ENCODE results near the gene FGF7.

FGF7 gene

GRCh38 chr15:49456166-49456565 is 33.1 kb downstream of the FGF7 start:
- TF ChIP-seq ESRRG (CRISPR knock-in tag; IDR thresholded peaks at IDR 0.05) (no peak), ISL1 (CRISPR knock-in tag; IDR thresholded peaks at IDR 0.05) (peak; percentile 68)

GRCh38 chr15:49458145-49458544 is 35.1 kb downstream of the FGF7 start:
- no peak for ATAC-seq
- TF ChIP-seq ZFP30 (CRISPR knock-in tag; IDR thresholded peaks at IDR 0.05), result no peak
- TF ChIP-seq ARNTL (CRISPR knock-in tag; IDR thresholded peaks at IDR 0.05; ENCODE audit: borderline replicate concordance, low read depth), result no peak
- no peak for TF ChIP-seq ZNF70 (CRISPR knock-in tag; IDR thresholded peaks at IDR 0.05)

More at GRCh38 chr15:49456166-49456565, 33.1 kb downstream of the FGF7 start:
- no peak for ATAC-seq

- TF ChIP-seq SNAI2 (CRISPR knock-in tag; IDR thresholded peaks at IDR 0.05) (no peak), TCF4 (CRISPR knock-in tag; IDR thresholded peaks at IDR 0.05; ENCODE audit: borderline replicate concordance) (peak; percentile 37; the same call in 1 of the 2 replicates), GLIS3 (CRISPR knock-in tag; IDR thresholded peaks at IDR 0.05) (no peak), ZNF70 (CRISPR knock-in tag; IDR thresholded peaks at IDR 0.05) (no peak), CSRNP3 (CRISPR knock-in tag; IDR thresholded peaks at IDR 0.05) (no peak)
- no peak for ATAC-seq
Observed at GRCh38 chr15:49460411-49460941, 37.4 kb downstream of the FGF7 start.

GRCh38 chr15:49462232-49462844 is 39.3 kb downstream of the FGF7 start:
- ATAC-seq, result no peak
- no peak for TF ChIP-seq ESRRG (CRISPR knock-in tag; IDR thresholded peaks at IDR 0.05)
- TF ChIP-seq ISL1 (CRISPR knock-in tag; IDR thresholded peaks at IDR 0.05), result peak; percentile 76

- no peak for ATAC-seq
- TF ChIP-seq ZNF565 (CRISPR knock-in tag; conservative IDR thresholded peaks at IDR 0.05; ENCODE audit: low read depth) (no peak), PATZ1 (CRISPR knock-in tag; IDR thresholded peaks at IDR 0.05; ENCODE audit: borderline replicate concordance) (no peak), GLIS3 (CRISPR knock-in tag; IDR thresholded peaks at IDR 0.05) (peak; percentile 87; the same call in 1 of the 2 replicates), ISL1 (CRISPR knock-in tag; IDR thresholded peaks at IDR 0.05) (peak; percentile 78), TOX (CRISPR knock-in tag; IDR thresholded peaks at IDR 0.05; ENCODE audit: borderline replicate concordance) (no peak), BACH2 (CRISPR knock-in tag; IDR thresholded peaks at IDR 0.05; ENCODE audit: borderline replicate concordance) (no peak), ESRRG (CRISPR knock-in tag; IDR thresholded peaks at IDR 0.05) (0 out of 2 replicates have a peak, but pooled peaks have one; percentile 41), ARNTL (CRISPR knock-in tag; IDR thresholded peaks at IDR 0.05; ENCODE audit: borderline replicate concordance, low read depth) (0 out of 2 replicates have a peak, but pooled peaks have one; percentile 36), CSRNP3 (CRISPR knock-in tag; IDR thresholded peaks at IDR 0.05) (peak; percentile 94), TSHZ2 (CRISPR knock-in tag; IDR thresholded peaks at IDR 0.05) (peak; percentile 100), ZC3H10 (CRISPR knock-in tag; IDR thresholded peaks at IDR 0.05) (no peak), TCF4 (CRISPR knock-in tag; IDR thresholded peaks at IDR 0.05; ENCODE audit: borderline replicate concordance) (peak; percentile 100), ZNF70 (CRISPR knock-in tag; IDR thresholded peaks at IDR 0.05) (0 out of 2 replicates have a peak, but pooled peaks have one; percentile 35), ZFP30 (CRISPR knock-in tag; IDR thresholded peaks at IDR 0.05) (no peak), CREB5 (CRISPR knock-in tag; IDR thresholded peaks at IDR 0.05; ENCODE audit: low read depth) (peak; percentile 61; the same call in 1 of the 2 replicates), CSDC2 (CRISPR knock-in tag; IDR thresholded peaks at IDR 0.05) (no peak), SNAI2 (CRISPR knock-in tag; IDR thresholded peaks at IDR 0.05) (peak; percentile 69; the same call in 1 of the 2 replicates), PPARA (CRISPR knock-in tag; IDR thresholded peaks at IDR 0.05; ENCODE audit: borderline replicate concordance) (no peak), ZFP3 (CRISPR knock-in tag; IDR thresholded peaks at IDR 0.05) (no peak), OSR1 (CRISPR knock-in tag; IDR thresholded peaks at IDR 0.05) (no peak), ZNF8 (CRISPR knock-in tag; IDR thresholded peaks at IDR 0.05) (no peak), RARB (CRISPR knock-in tag; IDR thresholded peaks at IDR 0.05) (no peak), POU6F1 (CRISPR knock-in tag; IDR thresholded peaks at IDR 0.05; ENCODE audit: borderline replicate concordance, low read depth) (no peak)
Observed at GRCh38 chr15:49464522-49464921, 41.5 kb downstream of the FGF7 start.

All from SK-N-SH treated with all-trans-retinoic acid at 6 μM for 48 hours (cell line).